Omental fat pad (tissue), 4 donors: ENCODE results near the gene DPYSL5. TPM values are rescaled to one million over a fixed set of nuclear protein-coding genes. Genes with fewer than 3 reads are reported as not detected.

Experiments
- ATAC-seq: fragments of 150-250 bp; one replicate; pipeline ENCODE4 v1.9.1; 2016; ENCODE audit warnings: mild to moderate bottlenecking, moderate library complexity; ENCODE audit not compliant: low FRiP score
- DNase-seq: peaks from one replicate; pipeline ENCODE4 v3.0.0-alpha.2; 2019; ENCODE audit warnings: low spot score
- CTCF ChIP-seq, 3 donors: fragments of 450-650 bp; IDR thresholded peaks; one replicate each; pipeline ENCODE4 v1.5.1; 2016 to 2017; ENCODE audit warnings: antibody characterized with exemption in 3 of 3, mild to moderate bottlenecking in 3 of 3, moderate library complexity in 2 of 3
- total RNA-seq, 4 donors: library from RNA; depleted of rRNA; stranded (reverse); fragments of >200 nt; gene quantifications; one replicate each; pipeline ENCODE4 v1.1.0, GENCODE V29; 2016

Gene DPYSL5
- total RNA-seq, 4 donors from 2014 or later: not detected

- no peak for DNase-seq
- no peak for TF ChIP-seq CTCF (IDR thresholded peaks at IDR 0.05)
- no peak for ATAC-seq
Measured at GRCh38 chr2:26927221-26927620, 79.3 kb downstream of the DPYSL5 start.

- no peak for ATAC-seq
- TF ChIP-seq CTCF (IDR thresholded peaks at IDR 0.05): no peak
- no peak for DNase-seq
Measured at GRCh38 chr2:26932974-26933373, 85.0 kb downstream of the DPYSL5 start.

GRCh38 chr2:26933431-26934334, 85.8 kb downstream of the DPYSL5 start:
- no peak for TF ChIP-seq CTCF (IDR thresholded peaks at IDR 0.05)
- DNase-seq (no peak), ATAC-seq (no peak)

GRCh38 chr2:26934335-26934724, 86.4 kb downstream of the DPYSL5 start:
- ATAC-seq (no peak), DNase-seq (no peak)
- TF ChIP-seq CTCF (IDR thresholded peaks at IDR 0.05): no peak

- DNase-seq (no peak), ATAC-seq (no peak)
- TF ChIP-seq CTCF (IDR thresholded peaks at IDR 0.05): no peak
Measured at GRCh38 chr2:26934985-26935384, 87.1 kb downstream of the DPYSL5 start.

GRCh38 chr2:26936855-26937254, 88.9 kb downstream of the DPYSL5 start:
- DNase-seq: no peak

More at GRCh38 chr2:26936855-26937254, 88.9 kb downstream of the DPYSL5 start:
- ATAC-seq: no peak
- TF ChIP-seq CTCF (IDR thresholded peaks at IDR 0.05): no peak
